ENCODE measurements around the gene PEX11G. TPM values are rescaled to one million over a fixed set of nuclear protein-coding genes. Genes with fewer than 3 reads are reported as not detected.

Gene PEX11G
- total and polyA plus RNA-seq, 9 of the 15 experiments (the other 6 are each of a cell fraction or from before 2014, with no cell fraction given), result 0.07 to 3.2 (median 0.70) TPM; not detected in 1

- TF ChIP-seq, protein P1, sequence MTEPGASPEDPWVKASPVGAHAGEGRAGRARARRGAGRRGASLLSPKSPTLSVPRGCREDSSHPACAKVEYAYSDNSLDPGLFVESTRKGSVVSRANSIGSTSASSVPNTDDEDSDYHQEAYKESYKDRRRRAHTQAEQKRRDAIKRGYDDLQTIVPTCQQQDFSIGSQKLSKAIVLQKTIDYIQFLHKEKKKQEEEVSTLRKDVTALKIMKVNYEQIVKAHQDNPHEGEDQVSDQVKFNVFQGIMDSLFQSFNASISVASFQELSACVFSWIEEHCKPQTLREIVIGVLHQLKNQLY (CRISPR knock-in tag; conservative IDR thresholded peaks at IDR 0.05), result no peak
- TF ChIP-seq ZNF263 (CRISPR knock-in tag; IDR thresholded peaks at IDR 0.05; ENCODE audit: borderline replicate concordance) (no peak), TARDBP (IDR thresholded peaks at IDR 0.05) (peak; percentile 73; the same call in 1 of the 2 replicates), RFX1 (IDR thresholded peaks at IDR 0.05) (peak; percentile 86), THRAP3 (IDR thresholded peaks at IDR 0.05; ENCODE audit: borderline replicate concordance) (no peak), RAD21 (CRISPR knock-in tag; conservative IDR thresholded peaks at IDR 0.05 in 1 of 2, IDR thresholded peaks at IDR 0.05 in 1 of 2) (no peak), CTBP1 (IDR thresholded peaks at IDR 0.05; ENCODE audit: borderline replicate concordance) (peak; percentile 43; the same call in 1 of the 2 replicates), SMARCB1 (IDR thresholded peaks at IDR 0.05; ENCODE audit: insufficient read length, low read depth) (no peak), CEBPZ (IDR thresholded peaks at IDR 0.05; ENCODE audit: borderline replicate concordance, low read depth, low read length) (no peak), RBM17 (IDR thresholded peaks at IDR 0.05; ENCODE audit: borderline replicate concordance, low read depth, low read length) (no peak), ZNF764 (CRISPR knock-in tag; IDR thresholded peaks at IDR 0.05; ENCODE audit: low read depth) (no peak), ZNF239 (CRISPR knock-in tag; IDR thresholded peaks at IDR 0.05) (no peak), EWSR1 (IDR thresholded peaks at IDR 0.05; ENCODE audit: borderline replicate concordance, low read depth, partially characterized antibody) (no peak)
- TF ChIP-seq, protein P2, sequence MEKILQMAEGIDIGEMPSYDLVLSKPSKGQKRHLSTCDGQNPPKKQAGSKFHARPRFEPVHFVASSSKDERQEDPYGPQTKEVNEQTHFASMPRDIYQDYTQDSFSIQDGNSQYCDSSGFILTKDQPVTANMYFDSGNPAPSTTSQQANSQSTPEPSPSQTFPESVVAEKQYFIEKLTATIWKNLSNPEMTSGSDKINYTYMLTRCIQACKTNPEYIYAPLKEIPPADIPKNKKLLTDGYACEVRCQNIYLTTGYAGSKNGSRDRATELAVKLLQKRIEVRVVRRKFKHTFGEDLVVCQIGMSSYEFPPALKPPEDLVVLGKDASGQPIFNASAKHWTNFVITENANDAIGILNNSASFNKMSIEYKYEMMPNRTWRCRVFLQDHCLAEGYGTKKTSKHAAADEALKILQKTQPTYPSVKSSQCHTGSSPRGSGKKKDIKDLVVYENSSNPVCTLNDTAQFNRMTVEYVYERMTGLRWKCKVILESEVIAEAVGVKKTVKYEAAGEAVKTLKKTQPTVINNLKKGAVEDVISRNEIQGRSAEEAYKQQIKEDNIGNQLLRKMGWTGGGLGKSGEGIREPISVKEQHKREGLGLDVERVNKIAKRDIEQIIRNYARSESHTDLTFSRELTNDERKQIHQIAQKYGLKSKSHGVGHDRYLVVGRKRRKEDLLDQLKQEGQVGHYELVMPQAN (IDR thresholded peaks at IDR 0.05; ENCODE audit: borderline replicate concordance), result peak; percentile 34
- TF ChIP-seq, protein P3, sequence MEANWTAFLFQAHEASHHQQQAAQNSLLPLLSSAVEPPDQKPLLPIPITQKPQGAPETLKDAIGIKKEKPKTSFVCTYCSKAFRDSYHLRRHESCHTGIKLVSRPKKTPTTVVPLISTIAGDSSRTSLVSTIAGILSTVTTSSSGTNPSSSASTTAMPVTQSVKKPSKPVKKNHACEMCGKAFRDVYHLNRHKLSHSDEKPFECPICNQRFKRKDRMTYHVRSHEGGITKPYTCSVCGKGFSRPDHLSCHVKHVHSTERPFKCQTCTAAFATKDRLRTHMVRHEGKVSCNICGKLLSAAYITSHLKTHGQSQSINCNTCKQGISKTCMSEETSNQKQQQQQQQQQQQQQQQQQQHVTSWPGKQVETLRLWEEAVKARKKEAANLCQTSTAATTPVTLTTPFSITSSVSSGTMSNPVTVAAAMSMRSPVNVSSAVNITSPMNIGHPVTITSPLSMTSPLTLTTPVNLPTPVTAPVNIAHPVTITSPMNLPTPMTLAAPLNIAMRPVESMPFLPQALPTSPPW (CRISPR knock-in tag; IDR thresholded peaks at IDR 0.05), result peak; percentile 69
Measured at GRCh38 chr19:7488736-7489353, at the start of gene PEX11G (continued).

Measured in K562 (cell line).